Fibroblast of lung (primary cell): ENCODE results near the gene HTT-AS.

Source experiments
- EZH2 ChIP-seq: IDR thresholded peaks from 2 replicates; pipeline ENCODE4 v1.5.1; 2012; ENCODE audit warnings: low read length, control low read depth, mild to moderate bottlenecking; ENCODE audit errors: missing control alignments
- TF ChIP-seq, protein P1 (sequence below), 2 donors: IDR thresholded peaks in 1 of 2; conservative IDR thresholded peaks in 1 of 2; 1 replicate in 1 of 2; 2 replicates in 1 of 2; pipeline ENCODE4 v1.5.1; 2011 to 2012; ENCODE audit warnings: low read length in 2 of 2, control low read depth in 1 of 2, inconsistent platforms in 1 of 2, low read depth in 1 of 2, mild to moderate bottlenecking in 1 of 2

DNA sequence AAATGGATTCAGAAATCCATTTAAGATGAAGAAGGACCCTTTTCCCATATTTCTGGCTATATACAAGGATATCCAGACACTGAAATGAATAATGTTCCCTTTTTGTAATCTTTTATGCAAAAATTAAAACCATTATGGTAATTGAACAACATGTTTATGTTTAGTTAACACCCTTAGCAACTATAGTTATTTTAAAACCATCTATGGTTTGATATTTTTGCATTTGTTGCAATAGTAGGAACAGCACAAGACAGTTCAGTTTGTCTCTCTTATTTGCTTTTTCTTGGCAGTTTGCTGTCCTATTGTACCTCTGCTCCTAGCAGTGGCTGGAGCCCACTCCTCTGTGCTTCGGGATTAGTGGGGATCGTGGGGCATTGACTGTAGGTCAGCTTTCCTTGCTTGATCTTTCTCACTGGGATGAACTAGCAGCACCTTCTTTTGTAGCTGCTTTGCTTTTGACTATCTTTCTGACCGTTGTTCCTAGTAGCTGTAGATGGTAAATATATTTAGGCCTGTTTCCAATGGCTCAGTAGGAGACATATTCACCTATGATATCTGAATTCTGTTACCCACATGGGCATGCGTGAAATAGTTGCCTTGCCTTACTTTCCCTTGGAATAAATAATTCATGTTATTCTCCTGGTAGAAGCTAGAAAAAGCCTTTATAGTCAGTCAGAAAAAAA, 12.9 kb upstream of the HTT-AS start:
- TF ChIP-seq, protein P1, sequence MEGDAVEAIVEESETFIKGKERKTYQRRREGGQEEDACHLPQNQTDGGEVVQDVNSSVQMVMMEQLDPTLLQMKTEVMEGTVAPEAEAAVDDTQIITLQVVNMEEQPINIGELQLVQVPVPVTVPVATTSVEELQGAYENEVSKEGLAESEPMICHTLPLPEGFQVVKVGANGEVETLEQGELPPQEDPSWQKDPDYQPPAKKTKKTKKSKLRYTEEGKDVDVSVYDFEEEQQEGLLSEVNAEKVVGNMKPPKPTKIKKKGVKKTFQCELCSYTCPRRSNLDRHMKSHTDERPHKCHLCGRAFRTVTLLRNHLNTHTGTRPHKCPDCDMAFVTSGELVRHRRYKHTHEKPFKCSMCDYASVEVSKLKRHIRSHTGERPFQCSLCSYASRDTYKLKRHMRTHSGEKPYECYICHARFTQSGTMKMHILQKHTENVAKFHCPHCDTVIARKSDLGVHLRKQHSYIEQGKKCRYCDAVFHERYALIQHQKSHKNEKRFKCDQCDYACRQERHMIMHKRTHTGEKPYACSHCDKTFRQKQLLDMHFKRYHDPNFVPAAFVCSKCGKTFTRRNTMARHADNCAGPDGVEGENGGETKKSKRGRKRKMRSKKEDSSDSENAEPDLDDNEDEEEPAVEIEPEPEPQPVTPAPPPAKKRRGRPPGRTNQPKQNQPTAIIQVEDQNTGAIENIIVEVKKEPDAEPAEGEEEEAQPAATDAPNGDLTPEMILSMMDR (conservative IDR thresholded peaks at IDR 0.05 in 1 of 2, IDR thresholded peaks at IDR 0.05 in 1 of 2; ENCODE audit: low read depth in 1 of 2, low read length in 2 of 2) = no peak
- TF ChIP-seq EZH2 = no peak
